Stimulated activated CD8-positive, alpha-beta memory T cell treated with anti-CD3 and anti-CD28 coated beads, Interleukin-4, amount 100 ng/mL, for 4 hours (primary cell): Measurements from ENCODE around the gene CCND1.

ENCODE experiments used
- DNase-seq, 2 donors: peaks; one replicate each; pipeline ENCODE4 v3.0.0-alpha.2; 2020; ENCODE audit warnings: low read depth in 2 of 2, low spot score in 1 of 2

CCND1 gene

GRCh38 chr11:69652999-69653398 is 12.0 kb downstream of the CCND1 start:
- no peak for DNase-seq

- DNase-seq = no peak
Observed at GRCh38 chr11:69653406-69653960, 12.5 kb downstream of the CCND1 start.

GRCh38 chr11:69654001-69654659 is 13.2 kb downstream of the CCND1 start:
- no peak for DNase-seq

- DNase-seq = no peak
Observed at GRCh38 chr11:69654660-69655478, 13.9 kb downstream of the CCND1 start.

- no peak for DNase-seq
Observed at GRCh38 chr11:69655479-69656428, 14.8 kb downstream of the CCND1 start.

- DNase-seq = no peak
Observed at GRCh38 chr11:69656536-69657455, 15.8 kb downstream of the CCND1 start.

- no peak for DNase-seq
Observed at GRCh38 chr11:69657456-69657910, 16.5 kb downstream of the CCND1 start.

- DNase-seq = no peak
Observed at GRCh38 chr11:69657911-69658625, 17.1 kb downstream of the CCND1 start.

GRCh38 chr11:69658626-69659450 is 17.9 kb downstream of the CCND1 start:
- DNase-seq = no peak

GRCh38 chr11:69659591-69659990 is 18.6 kb downstream of the CCND1 start:
- DNase-seq = no peak

GRCh38 chr11:69660001-69660500 is 19.1 kb downstream of the CCND1 start:
- no peak for DNase-seq

GRCh38 chr11:69661413-69661715 is 20.4 kb downstream of the CCND1 start:
- DNase-seq = no peak

GRCh38 chr11:69662021-69662698 is 21.2 kb downstream of the CCND1 start:
- DNase-seq = no peak

GRCh38 chr11:69662806-69663205 is 21.9 kb downstream of the CCND1 start:
- DNase-seq = no peak

- no peak for DNase-seq
Observed at GRCh38 chr11:69663326-69663725, 22.4 kb downstream of the CCND1 start.

- no peak for DNase-seq
Observed at GRCh38 chr11:69664103-69664775, 23.3 kb downstream of the CCND1 start.

- no peak for DNase-seq
Observed at GRCh38 chr11:69664901-69665300, 23.9 kb downstream of the CCND1 start.
